Fibroblast of peridontal ligament (primary cell): Measurements from ENCODE around the gene TRAPPC3.

ENCODE experiments used
- DNase-seq: peaks from one replicate; pipeline ENCODE4 v3.0.0-alpha.2; 2010; ENCODE audit errors: extremely low read depth

The TRAPPC3 gene

DNA sequence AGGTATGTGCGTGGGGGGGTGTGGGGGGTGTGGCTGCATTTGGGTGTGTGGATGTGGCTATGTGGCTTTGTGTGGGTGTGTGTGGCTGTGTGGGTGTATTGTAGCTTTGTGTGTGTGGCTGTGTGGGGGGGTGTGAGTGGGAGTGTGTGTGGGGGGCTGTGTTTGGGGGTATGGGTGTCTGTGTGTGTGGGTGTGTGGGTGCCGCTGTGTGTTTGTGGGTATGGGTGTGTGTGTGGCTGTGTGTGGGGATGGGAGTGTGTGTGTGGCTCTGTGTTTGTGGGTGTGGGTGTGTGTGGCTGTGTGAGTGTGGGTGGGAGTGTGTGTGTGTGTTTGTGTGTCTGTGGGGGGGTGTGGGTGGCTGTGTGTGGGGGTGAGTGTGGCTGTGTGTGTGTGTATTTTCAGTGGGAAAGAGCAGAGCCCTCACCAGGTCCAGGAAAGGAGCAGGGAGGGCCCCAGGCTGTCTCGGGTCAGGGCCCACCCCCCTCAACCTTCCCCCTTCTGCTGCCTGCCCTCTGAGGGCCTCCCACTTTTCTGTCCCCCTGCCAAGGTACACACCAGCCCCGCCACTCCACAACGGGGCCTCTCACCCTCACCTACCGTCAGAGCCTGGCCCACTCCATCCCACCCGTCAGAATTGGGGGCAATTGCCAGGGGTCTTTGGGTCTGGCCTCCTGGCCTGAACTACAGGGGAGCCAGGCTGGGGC lies 22.3 kb downstream of the TRAPPC3 start:
- DNase-seq, result no peak

DNA sequence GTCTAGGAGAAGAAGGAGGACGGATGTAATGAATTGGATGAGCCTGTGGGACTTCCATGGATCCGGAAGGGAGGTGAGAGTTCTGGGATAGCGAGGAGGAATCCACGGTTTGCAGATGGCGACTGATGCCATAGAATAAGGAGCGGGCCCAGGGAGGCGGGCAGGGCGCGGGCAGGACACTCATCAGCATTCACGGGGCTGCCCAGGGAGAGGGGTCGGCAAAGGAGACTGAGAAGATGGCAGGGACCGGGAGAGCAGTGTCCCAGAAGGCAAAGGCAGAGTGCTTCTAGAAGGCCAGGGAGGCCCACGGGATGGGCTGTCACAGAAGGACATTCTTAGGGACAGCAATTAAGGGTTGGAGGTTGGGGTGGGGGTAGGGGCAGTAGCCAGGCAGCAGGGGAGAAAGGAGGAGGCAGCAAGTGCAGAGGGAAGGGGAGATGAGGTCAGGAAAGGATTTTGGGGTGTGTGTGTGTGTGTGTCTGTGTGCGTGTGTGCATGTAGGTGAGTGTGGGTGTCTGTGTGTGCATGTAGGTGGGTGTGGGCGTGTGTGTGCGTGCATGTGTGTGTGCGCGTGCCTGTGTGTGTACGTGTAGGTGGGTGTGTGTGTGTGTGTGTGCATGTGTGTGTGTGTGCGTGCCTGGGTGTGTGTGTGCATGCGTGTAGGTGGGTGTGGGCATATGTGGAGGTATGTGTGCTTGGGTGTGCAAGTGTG lies 23.1 kb downstream of the TRAPPC3 start:
- no peak for DNase-seq

DNA sequence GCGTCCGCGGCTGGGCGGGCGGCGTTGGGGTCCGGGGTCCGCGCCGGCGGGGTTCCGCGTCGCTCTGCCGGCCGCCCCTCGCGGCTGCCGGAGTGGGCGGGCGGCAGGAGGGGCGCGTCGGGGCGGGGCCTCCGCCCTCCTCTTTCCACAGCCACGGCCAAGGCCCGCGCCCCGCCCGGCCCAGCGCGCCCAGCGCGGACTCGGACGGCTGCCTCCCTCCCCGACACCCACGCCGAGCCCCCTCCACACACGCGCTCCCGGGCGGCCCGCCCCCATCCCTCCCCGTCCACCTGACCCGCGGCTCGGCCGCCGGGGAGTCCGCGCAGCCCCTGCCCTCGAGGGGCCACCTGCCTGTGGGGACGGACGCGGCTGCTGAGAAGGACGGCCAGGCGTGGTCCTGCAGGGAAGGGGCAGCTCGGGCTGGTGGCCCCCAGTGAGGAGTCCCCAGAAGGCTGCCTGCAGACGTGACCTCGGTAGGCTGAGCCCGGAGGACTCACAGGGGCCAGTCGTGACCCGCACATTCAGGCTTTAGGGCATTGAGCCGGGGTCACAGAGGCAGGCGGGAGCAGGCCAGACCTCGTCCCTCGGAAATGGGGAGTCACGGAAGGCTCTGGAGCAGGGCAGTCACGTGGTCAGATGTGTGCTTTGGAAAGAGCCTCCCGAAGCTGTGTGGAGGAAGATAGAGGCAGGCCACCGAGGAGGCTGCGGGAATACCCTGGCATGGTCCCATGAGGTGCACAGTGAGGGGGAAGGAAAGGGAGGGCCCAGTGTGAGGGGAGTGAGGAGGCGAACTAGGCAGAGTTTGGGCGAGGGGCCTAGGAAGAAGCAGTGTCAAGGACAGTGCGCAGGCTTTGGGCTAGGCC lies 23.9 kb downstream of the TRAPPC3 start, which contains the start of gene COL8A2:
Gene COL8A2 (minus strand): TSS at position 94 of the 863 bp plus-strand sequence. CDS start 24,980 bp downstream, outside the sequence.
- DNase-seq, result no peak

GRCh38 chr1:36124404-36125128 lies 24.7 kb downstream of the TRAPPC3 start:
- DNase-seq, result no peak

DNA sequence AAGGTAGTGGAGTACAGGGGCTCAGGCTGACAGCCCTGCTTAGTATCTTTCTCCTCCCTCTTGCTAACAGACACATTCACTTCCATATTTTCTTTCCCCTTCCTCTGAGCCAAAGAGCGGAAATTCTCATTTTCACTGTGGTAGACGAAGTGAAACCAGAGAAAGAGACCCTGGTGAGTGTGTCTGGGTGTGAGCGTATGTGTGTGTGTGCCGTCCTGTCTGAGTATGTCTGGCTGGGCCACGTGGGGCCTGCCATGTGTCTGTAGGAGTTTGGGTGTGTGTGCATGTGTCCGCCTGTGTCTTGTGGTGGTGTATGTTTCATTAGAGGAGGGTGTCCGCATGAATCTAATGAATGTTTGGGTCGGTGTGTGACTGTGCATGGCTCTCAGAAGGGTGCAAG lies 25.9 kb downstream of the TRAPPC3 start:
- no peak for DNase-seq

DNA sequence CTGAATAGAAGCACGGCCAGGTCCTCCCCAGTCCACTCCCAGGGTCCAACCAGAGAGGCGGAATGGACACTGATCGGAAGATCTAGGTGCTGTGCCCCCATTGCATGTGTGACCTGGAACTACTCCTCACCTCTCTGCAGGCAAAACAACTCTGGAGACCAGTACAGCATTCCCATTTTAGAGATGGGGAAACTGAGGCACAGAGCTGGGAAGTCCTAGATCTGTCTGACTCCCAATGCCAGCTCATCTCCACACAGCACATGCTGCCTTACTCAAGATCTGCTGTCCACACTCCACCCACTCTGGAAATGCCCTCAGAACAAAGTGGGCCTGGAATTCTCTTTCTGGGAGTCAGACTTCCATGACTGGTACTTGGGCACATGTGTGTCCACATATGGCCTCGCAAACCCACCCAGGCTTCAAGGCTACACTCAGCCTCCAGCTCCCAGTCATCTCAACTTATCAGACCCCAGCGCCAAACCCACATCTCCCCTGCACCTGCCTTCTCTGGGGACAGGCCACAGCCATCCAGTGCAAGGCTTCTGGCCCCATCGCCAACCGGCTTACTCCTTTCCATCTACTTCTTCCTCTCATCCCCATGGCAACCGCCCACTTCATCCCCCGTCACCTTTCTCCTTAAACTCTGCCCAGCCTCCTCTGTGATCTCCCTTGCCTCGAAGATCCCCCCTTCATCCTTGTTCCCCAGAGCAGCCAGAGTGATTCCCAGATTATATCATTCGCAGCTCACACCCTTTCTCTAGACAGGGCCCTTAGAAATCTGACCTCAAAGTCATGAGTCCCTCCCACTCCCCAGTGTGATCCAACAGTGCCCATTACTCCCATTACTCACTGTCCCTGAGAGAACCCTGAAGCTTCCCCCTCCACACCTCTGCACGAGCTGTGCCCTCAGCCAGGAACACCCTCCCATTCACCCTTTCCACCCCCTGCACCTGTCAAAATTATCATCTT lies 26.9 kb downstream of the TRAPPC3 start:
- DNase-seq, result no peak

DNA sequence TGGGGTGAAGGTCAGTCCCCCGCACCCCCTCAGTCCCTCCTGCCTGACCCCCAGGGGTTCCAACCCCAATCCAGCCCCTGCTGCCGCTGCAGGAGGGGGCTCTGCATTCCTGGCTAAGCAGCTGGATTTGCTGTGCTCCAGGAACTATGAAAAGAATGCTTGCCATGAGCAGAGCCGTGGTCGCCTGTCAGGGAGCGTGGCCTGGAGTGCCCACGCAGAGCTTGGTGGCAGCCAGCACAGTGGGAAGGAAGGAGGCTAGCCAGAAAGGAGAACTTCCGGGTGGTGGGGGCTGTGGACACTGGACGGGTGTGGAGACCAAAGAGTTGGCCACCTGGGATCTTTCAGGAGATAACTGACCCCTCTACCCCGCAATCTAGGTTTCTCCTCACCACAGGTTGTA lies 29.8 kb downstream of the TRAPPC3 start:
- no peak for DNase-seq

- no peak for DNase-seq
Measured at GRCh38 chr1:36118447-36119204, 30.7 kb downstream of the TRAPPC3 start.

GRCh38 chr1:36116901-36117300 lies 32.4 kb downstream of the TRAPPC3 start:
- DNase-seq, result no peak

DNA sequence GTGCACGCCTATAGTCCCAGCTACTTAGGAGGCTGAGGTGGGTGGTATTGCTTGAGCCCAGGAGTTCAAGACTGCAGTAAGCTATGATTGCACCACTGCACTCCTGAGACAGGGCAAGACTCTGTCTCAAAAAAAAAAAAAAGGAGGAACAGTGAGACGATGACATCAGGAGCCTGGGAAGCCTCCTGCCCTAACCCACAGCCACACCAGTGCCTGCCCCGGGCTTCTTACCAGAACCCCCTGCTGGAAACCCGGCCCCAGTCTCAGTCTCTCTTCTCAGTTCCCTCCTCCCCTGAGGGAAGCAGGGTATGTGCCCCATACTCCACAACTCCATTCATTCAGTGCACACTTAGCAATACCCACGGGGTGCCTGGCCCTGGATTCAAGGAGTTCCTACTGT lies 33.4 kb downstream of the TRAPPC3 start:
- DNase-seq, result peak; percentile 62

- peak; percentile 89 for DNase-seq
Measured at GRCh38 chr1:36115200-36115669, 34.1 kb downstream of the TRAPPC3 start.

GRCh38 chr1:36114371-36114770 lies 34.9 kb downstream of the TRAPPC3 start:
- no peak for DNase-seq

DNA sequence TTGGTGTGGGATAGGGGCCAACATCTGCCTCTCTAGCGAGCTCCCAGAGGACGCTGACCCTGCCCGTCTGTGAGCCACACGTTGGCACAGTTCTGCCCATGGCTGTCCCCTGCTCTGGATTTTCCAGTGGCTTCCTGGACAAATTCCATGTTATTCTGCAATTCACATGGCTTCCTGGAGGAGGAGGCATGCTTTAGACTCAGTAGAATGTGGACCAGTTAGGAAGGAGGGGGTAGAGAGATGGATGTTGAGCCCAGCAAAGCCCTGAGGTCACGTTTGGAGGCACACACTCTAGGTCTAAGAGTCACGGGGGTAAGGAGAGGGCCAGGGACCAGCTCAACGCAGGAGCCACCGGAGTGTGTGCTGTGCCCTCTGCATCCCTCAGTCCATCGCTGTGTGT lies 36.5 kb downstream of the TRAPPC3 start:
- DNase-seq, result no peak

DNA sequence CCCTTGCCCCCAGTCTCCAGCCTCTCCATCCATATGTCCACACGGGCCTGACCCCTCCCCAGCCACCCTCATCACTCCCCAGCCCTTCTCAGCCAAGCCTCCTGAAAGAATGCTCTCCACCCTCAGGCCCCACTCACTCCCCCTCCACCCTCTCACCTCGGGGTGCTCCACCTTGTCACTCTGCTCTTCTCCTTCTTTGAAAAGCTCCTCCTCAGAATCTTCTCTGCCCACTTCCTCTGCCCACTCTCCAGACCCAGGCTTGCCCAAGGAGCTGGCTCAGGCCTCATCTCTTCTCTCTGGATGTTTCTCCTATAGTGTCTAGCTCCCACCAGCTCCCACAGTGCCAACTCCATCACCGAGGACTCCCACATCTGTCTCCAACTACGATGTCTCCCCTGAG lies 38.1 kb downstream of the TRAPPC3 start:
- DNase-seq, result no peak

DNA sequence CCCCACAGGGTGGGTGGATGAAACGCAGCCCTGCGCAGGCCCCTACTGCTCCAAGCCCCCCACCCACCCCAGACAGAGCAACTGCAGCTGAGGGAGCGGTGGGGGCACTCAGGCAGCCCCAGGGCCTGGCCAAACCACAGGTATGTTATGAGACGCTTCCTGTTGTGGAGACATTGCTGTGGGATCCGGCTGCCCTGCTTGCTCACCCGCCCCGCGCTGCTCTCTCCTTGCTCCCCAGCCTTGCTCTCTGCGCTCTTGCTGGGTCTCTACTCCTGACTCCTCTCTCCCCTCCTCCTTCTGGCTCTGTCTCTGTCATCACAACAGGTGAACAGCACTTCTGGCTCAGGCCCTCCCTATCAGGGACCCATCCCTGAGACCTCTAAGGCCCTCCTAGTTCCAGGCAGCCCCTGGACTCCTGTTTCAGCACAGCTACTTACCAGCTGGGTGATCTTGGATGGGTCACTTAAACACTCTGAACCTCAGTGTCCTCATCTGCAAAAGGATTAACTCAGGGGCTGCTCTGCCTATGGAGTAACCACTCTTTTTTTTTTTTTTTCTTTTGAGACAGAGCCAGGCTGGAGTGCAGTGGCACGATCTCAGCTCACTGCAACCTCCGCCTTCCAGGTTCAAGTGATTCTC lies 40.1 kb downstream of the TRAPPC3 start:
- DNase-seq, result peak; percentile 65

- DNase-seq, result no peak
Measured at GRCh38 chr1:36108314-36108713, 41.0 kb downstream of the TRAPPC3 start.

DNA sequence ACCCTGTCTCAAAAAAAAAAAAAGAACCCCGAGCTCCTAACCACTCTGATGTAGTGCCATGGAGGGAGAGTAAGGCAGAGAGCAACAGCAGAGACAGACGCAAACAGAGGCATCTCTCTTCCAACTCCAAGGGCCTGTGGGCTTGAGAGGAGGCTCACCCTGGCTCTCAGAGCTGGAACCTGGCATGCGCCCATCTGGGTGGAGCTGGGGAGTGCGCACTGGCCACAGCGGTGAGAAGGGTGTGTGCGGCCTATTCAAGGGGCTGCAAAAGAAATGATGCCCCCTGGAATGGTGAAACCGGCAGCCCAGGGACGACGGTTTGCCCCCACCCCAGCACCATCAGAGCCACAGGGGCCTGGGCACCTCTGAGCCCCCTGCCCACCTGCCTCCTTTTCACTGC lies 41.9 kb downstream of the TRAPPC3 start:
- no peak for DNase-seq

DNA sequence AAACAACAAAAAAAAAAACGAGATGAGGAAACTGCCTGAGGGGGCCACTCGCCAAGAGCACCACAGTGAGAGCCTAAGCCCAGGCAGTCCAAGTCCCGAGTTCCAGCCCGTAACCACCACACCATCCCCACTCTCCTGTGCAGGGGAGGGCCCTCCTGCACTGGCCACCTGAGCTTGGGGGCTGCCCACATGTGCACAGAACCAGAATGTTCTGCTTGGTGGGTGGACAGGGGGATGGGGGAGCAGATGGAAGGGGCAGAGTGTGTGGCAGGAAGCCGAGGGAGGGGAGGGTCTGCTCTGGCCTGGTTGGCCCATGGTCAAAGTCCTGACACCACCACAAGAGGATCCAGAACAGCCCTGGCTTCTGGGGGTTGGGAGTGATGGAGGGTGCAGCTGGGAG lies 43.0 kb downstream of the TRAPPC3 start:
- no peak for DNase-seq

GRCh38 chr1:36101546-36101945 lies 47.7 kb downstream of the TRAPPC3 start:
- no peak for DNase-seq
